ENCODE results near the gene KRTAP29-1.

KRTAP29-1 gene

GRCh38 chr17:41327411-41328120, 24.9 kb upstream of the KRTAP29-1 start:
- DNase-seq: no peak

- DNase-seq: no peak
Measured at GRCh38 chr17:41326173-41327145, 23.8 kb upstream of the KRTAP29-1 start.

- DNase-seq: no peak
Measured at GRCh38 chr17:41325611-41326010, 23.0 kb upstream of the KRTAP29-1 start.

- no peak for DNase-seq
Measured at GRCh38 chr17:41325126-41325525, 22.5 kb upstream of the KRTAP29-1 start.

- no peak for DNase-seq
Measured at GRCh38 chr17:41324180-41325075, 21.8 kb upstream of the KRTAP29-1 start.

- no peak for DNase-seq
Measured at GRCh38 chr17:41322903-41323895, 20.5 kb upstream of the KRTAP29-1 start.

- no peak for DNase-seq
Measured at GRCh38 chr17:41322094-41322902, 19.6 kb upstream of the KRTAP29-1 start.

- no peak for DNase-seq
Measured at GRCh38 chr17:41318231-41318630, 15.6 kb upstream of the KRTAP29-1 start.

GRCh38 chr17:41315814-41316445, 13.3 kb upstream of the KRTAP29-1 start:
- no peak for DNase-seq

GRCh38 chr17:41315204-41315794, 12.6 kb upstream of the KRTAP29-1 start, which contains the start of gene KRTAP17-1:
TSS of gene KRTAP17-1 (minus strand) at chr17:41315710. CDS start at chr17:41315650, 60 bp downstream.
- DNase-seq: no peak

- DNase-seq: no peak
Measured at GRCh38 chr17:41311111-41311510, 8.5 kb upstream of the KRTAP29-1 start.

GRCh38 chr17:41308918-41309359, 6.3 kb upstream of the KRTAP29-1 start, which contains the start of gene KRTAP16-1:
TSS of gene KRTAP16-1 (minus strand) at chr17:41309309. CDS start at chr17:41309253, 56 bp downstream.
- DNase-seq: peak; percentile 51

GRCh38 chr17:41308251-41308917, 5.7 kb upstream of the KRTAP29-1 start:
- DNase-seq: peak; percentile 56

GRCh38 chr17:41307647-41308046, 5.0 kb upstream of the KRTAP29-1 start:
- no peak for DNase-seq

GRCh38 chr17:41304091-41304490, 1.4 kb upstream of the KRTAP29-1 start:
- DNase-seq: no peak

- no peak for DNase-seq
Measured at GRCh38 chr17:41302981-41303380, 330 bp upstream of the KRTAP29-1 start.

- DNase-seq: no peak
Measured at GRCh38 chr17:41301204-41301790, 1.4 kb downstream of the KRTAP29-1 start.

GRCh38 chr17:41298458-41299135, 4.1 kb downstream of the KRTAP29-1 start:
- DNase-seq: no peak

Data from stimulated activated CD8-positive, alpha-beta memory T cell treated with anti-CD3 and anti-CD28 coated beads, Interleukin-4, amount 100 ng/mL, for 48 hours (primary cell).